G401.6 (cell line): ENCODE results near the gene XPO6.
"Not testable (repeated sequence)": the region's sequence is repeated elsewhere in the genome, so short reads cannot be mapped to it uniquely, and the experiment has no call there.

ENCODE experiments used
- FAIRE-seq: peaks from 2 replicates; lab custom pipeline; 2012; peaks lifted over from hg19 to GRCh38; lab: Jason Lieb, UNC

Gene XPO6, protein sequence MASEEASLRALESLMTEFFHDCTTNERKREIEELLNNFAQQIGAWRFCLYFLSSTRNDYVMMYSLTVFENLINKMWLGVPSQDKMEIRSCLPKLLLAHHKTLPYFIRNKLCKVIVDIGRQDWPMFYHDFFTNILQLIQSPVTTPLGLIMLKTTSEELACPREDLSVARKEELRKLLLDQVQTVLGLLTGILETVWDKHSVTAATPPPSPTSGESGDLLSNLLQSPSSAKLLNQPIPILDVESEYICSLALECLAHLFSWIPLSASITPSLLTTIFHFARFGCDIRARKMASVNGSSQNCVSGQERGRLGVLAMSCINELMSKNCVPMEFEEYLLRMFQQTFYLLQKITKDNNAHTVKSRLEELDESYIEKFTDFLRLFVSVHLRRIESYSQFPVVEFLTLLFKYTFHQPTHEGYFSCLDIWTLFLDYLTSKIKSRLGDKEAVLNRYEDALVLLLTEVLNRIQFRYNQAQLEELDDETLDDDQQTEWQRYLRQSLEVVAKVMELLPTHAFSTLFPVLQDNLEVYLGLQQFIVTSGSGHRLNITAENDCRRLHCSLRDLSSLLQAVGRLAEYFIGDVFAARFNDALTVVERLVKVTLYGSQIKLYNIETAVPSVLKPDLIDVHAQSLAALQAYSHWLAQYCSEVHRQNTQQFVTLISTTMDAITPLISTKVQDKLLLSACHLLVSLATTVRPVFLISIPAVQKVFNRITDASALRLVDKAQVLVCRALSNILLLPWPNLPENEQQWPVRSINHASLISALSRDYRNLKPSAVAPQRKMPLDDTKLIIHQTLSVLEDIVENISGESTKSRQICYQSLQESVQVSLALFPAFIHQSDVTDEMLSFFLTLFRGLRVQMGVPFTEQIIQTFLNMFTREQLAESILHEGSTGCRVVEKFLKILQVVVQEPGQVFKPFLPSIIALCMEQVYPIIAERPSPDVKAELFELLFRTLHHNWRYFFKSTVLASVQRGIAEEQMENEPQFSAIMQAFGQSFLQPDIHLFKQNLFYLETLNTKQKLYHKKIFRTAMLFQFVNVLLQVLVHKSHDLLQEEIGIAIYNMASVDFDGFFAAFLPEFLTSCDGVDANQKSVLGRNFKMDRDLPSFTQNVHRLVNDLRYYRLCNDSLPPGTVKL

DNA sequence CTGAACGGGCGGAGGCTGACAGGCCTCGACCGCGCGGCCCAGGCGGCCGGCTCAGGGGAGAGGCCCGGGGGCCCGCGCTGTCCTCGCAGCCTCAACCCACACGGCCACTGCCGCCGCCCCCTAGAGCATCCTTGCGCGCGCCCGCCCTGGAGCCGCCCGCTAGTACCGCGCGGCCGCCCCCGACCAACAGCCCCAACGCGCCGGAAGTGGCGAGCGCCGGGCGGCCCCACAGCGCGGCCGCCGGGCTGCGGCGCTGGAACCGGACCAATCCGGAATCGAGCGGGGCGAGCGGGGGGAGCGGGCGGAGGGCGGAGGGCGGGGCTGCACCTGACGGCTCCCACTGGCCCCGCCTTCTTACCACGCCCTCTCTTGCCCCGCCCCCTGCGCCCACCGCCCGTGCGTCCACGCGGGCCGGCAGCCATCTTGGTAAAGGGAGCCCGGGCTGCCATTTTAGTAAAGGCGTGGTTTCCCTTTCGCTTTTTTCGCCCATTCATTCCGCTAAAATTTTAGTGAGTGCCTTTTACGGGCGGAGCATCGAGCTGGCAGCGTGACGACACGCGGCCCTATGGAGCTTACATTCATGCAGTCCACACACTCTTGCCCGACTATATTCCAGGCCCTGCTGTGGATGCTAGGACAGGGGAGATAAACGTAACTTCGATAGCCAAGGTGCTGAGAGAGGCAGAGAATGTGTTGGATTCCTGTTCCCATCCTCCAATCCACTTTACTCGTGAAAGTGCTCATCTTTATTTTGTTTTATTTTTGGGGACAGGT, at the start of gene XPO6:
Gene XPO6, minus strand, starts transcription at position 208 of the 774 bp plus-strand sequence. CDS start 597 bp downstream, outside the sequence.
- FAIRE-seq: peak; percentile 83

DNA sequence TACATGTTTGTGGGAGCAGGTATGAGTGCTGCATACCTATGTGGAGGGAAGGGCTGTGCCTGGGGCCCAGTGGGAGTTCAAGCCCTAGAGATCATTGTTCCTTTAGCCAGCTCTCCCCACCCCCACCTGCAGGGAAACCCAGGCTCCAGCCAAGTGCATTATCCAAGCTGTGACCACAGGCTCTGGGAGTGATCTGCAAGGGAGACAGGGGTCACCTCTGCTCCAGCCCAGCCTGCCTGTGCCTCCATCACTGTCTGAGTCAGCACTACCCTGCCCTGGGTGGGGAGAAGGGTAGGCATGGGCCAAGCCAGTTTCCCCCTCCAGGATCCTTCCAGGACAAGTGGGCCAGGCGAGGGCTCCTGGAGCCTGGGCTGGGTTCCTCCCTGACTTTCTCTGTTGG, 48.4 kb upstream of the XPO6 start:
- FAIRE-seq: no peak

DNA sequence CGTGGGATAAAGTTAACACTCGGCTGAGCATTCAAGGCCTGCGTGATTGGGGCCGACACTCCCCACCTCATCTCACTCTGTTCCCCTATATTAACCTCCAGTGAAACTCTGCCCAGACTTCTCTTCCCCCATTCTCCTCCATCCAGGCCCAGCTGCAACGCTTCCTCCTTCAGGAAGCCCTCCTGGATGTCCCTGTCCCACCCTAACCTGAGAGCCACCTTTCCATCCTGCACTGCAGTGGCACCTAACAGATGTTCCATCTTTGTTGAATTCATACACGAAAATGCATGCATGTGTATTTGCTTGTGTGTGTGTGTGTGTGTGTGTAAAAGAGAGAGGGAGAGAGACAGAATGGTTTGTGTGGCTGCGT, 48.0 kb upstream of the XPO6 start:
- FAIRE-seq: no peak

DNA sequence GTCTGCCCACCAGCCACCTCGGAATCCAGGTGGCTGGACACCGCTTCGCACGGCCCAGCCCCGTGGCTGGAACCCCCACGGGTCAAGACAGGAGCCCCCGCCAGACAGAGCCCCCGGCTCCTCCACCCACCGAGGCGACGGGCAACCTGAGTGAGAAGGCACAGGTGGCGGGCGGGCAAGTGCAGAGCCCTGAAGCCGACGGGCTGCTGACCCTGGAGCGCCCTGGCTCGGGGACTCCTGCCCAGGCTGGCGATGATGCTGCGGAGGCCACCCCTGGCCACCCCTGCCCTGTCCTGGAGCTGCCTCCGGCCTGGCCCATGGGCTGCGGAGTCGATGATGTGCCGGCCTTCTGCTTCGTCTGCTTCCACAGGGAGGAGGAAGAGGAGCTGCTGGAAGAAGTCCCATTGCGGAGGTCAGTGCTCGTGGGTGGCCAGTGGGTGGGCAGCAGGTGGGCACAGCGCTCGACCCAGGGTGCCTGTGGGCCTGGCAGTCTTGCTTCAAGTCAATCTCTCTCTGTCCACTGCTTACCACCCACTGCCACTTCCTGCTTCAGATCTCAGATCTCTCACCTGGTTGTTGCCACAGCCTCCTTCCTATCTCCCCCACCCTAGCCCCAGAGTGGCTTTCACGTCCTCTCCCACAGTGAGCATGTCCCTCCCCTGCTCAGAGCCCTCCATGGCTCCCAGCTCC, 47.5 kb upstream of the XPO6 start:
- FAIRE-seq: no peak

DNA sequence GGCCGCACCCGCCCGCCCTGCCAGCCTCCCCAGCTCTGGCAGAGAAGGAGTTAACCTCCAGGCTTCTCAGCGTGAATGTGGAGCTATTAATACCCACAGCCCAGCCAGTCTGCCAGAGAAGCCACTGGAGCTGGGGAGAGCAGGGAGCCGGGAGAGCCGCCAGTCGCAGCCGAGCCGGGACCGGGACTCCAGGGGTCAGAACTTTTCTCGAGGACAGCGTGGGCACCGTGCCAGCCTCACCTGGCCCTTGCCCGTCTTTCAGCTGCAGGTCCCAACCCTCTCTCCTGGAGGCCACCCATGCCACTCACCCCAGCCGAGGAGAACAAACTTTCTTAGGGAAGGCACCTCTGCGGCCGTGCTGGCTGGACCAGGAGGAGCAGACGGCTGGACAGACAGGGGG, 46.8 kb upstream of the XPO6 start:
- no peak for FAIRE-seq

DNA sequence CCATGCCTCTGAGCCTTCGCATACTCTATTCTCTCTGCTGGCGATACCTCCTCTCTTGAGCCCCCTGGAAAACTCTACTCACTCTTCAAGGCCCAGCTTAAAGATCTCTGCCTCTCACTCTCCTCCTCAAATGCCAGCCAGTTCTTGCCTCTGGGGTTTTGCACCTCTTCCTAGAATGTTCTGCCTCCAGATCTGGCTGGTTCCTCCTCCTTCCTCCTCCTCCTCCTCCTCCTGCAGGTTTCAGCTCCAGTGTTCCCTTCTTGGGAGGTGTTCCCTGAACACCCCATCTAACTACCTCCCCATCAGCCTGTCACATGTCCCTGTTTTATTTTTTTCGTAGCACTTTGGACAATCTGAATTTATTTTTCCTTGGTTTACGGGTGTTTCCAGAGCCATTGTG, 45.5 kb upstream of the XPO6 start:
- no peak for FAIRE-seq

DNA sequence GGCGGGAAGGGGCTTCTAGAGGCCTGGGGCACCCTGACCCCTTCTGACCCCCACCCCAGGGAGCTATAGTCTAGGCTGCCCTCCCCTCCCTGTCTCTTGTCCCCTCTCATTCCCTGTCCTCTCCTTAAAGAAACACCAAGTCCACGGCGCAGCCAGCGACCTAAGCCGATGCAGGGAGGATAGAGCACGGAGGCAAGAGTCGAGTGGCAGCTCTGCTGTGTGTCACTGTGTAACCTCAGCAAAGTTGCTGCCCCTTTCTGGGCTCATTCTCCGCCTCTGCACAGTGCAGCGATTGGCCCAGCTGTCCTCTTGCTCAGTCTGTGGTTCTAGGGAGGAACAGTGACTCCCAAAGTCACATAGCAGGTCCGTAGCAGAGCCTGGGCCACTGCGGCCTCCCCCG, 44.1 kb upstream of the XPO6 start:
- no peak for FAIRE-seq

DNA sequence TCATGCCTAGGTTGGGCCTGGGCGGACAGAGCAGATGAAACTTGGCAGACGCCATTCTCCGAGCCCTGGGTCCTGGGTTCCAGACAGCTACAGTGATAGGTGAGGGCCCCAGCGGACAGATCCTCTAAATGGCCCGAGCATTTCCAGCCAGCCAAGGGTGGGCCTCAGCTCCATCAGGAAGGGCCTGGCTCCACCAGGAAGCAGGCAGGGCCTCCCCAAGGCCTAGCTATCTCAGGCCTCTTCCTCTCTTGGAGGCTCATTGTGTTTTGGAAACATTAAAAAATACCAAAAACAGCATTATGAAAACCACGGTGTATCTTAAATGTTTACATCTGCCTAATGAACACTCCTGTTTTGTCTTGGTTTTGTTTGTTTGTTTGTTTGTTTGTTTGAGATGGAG, 42.4 kb upstream of the XPO6 start:
- FAIRE-seq: no peak

DNA sequence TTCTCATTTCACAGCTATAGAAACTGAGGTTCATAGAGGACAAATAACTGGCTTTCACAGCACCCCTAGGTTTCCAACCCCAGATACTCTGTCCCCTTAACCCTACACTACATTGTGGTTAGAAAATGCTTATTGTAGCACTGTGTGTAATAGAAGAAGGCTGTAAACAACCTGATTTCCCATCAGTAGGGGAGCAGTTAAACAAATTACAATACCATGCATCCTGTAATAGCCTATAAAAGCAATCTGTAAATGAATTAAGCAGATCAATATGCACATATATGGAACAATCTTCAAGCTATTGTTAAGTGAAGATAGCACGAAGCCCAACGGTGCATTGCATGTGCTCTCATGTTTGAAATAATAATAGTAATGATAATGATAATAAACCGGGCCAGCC, 39.2 kb upstream of the XPO6 start:
- FAIRE-seq: no peak

DNA sequence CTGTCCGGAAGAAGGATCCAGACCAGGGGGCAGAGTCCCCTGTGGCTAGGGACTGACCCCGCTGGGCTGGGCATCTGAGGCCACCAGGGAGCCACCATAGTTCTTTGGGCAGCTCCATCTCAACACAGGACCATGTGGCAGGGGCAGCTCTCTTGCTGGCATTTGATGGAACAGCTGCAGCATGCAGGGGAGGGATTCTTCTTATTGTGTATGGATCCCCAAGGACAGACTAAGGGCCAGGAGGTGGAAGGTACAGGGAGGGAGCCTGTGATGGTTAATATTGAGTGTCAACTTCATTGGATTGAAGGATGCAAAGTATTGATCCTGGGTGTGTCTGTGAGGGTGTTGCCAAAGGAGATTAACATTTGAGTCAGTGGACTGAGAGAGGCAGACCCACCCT, 37.7 kb upstream of the XPO6 start:
- not testable (repeated sequence) for FAIRE-seq

DNA sequence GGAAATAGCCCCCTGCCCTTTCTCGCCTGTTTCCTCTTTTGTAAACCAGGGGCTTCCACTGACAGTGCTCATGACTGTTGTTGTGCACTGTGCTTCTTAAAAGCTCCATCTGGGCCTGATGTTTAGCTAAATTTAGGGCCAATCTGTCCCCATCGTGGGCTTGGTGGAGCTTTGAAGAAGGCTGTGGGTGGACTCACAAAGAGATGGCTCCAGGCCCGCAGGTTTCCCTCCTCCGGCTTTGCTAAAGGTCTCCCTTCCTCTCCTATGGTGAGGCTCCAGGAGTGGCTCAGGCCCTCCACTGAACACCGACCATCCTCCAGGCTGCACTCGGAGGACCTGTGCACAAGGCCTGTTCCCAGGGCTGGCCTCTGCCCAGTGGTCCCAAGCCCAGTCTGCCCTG, 30.2 kb upstream of the XPO6 start:
- no peak for FAIRE-seq

DNA sequence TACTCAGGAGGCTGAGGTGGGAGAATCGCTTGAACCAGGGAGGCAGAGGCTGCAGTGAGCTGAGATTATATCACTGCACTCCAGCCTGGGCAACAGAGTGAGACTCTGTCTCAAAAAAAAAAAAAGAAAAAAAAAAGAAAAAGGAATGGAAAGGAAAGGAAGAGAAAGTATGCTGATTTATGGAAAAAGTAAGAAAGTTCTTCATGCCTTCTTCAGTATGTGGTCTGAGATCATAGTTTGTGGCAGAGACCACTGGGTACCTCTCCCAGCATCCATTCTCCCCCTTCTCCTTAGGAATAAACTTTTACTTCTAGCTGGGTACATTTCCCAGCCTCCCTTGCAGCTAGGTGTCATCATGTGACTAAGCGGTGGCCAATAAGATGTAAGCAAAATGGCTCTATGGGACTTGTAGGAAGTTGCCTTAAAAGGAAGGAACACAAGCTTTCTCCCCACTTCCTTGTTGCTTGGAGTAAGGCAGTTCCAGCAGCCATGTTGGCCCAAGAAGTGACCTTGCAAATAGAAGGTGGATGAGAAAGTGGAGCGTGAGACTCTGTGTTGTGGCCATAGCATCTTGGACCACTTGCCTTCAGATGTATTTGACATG, 26.1 kb upstream of the XPO6 start:
- FAIRE-seq: no peak

DNA sequence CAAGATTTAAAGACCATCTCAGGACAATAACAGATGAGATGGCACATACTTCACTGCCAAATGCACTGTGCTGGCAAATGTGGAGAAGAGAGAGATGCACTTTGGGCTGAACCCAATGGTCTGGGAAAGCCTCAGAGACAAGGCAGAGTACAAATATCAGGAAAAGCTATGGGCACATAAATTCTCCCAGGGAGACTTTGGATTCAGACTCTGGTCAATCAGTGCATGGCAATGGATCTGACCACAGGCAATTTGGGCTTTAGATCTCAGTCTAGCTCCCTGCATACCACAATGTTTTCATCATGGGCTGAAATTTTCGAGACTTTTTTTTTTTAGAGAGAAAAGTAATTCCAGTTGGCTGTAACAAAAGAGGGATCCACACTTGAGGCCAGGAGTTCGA, 20.0 kb upstream of the XPO6 start:
- FAIRE-seq: no peak

DNA sequence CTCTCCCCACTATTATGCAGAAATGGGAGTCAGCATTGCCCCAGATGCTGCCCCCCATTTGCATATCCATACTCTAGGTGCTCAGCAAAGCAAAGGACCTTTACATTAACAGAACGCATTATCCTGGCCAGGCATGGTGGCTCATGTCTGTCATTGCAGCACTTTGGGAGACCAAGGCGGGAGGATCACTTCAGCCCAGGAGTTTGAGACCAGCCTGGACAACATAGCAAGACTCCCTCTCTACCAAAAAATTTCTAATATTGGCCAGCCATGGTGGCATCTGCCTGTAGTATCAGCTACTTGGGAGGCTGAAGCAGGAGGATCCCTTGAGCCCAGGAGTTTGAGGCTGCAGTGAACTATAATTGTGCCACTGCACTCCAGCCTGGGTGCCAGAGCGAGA, 12.1 kb upstream of the XPO6 start:
- FAIRE-seq: not testable (repeated sequence)

DNA sequence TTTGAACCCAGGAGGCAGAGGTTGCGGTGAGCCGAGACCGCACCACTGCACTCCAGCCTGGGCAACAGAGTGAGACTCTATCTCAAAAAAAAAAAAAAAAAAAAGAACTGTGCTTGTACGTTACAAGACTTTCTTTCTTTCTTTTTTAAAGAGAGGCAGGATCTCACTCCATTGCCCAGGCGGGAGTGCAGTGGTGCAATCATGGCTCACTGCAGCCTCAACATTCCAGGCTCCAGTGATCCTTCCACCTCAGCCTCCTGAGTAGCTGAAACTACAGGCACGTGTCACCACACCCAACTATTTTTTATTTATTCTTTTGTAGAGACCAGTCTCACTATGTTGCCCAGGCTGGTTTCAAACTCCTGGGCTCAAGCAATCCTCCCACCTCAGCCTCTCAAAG, 8.0 kb upstream of the XPO6 start:
- FAIRE-seq: not testable (repeated sequence)

DNA sequence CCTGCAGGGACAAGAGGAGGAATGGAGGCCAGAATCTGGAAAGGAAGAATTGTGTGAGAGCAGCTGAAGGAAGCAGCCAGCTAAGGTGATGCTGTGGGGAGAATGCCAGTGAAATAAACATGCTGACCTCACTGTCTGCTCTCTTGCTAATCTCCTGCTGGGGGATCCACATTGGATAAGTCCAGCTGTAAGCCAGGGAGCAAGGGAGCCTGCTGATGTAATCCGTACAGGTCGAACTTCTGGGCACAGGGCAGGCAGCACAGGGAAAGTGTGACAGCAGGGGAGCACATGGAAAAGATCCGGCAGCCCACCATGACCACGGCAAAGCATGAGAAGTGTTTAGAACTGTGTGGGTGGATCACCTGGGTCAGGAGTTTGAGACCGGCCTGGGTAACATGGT, 7.5 kb upstream of the XPO6 start:
- no peak for FAIRE-seq

DNA sequence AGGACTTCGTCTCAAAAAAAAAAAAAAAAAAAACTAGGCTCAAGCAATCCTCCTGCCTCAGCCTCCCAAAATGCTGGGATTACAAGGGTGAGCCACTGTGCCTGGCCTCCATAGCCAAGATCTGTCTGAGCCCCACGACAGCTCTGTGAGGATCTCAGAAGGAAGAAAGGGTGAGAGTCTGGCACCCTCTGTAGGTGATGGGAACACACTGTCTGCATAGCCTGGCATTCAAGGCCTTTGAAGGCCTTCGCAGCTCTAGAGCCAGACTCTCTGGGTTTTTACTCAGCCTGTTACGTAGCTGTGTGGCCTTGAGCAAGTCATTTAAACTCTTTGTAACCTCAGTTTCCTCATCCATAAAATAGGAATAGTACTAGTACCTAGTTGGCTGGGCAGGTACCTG, 6.3 kb upstream of the XPO6 start:
- no peak for FAIRE-seq

DNA sequence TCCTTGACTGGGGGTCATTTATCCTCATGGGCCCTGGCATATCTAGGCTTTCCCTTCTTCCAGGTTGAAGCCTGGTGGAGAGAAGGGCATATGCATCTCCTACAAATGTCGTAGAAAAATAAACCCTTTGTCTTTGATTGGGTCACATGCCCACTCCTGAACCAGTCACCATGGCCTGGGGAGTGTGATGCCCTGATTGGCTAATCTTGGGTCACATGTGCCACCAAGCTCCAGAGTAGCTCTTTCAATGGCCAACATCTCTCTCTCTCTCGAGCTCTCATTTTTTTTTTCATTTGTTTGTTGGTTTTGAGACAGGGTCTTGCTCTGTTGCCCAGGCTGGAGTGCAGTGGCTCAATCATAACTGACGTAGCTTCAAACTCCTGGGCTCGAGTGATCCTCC, 5.6 kb upstream of the XPO6 start:
- FAIRE-seq: no peak

DNA sequence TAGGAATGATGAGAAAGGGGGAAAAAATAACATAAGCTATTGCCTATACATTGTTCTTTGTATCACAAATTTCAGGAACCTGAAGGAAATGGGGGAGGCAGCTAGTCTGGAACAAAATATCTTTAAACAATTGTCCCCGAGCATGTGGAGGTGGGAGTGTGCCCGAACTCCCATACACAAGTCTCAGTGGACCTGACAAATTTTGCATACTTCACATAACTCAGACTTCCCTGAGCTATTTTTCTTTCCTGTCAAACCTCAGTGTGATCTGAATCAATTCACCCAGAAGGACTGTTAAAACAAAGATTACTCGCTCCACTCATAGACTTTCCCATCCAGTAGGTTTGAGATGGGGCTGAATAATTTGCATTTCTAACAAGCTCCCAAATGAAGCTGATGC, 1.6 kb upstream of the XPO6 start:
- no peak for FAIRE-seq

DNA sequence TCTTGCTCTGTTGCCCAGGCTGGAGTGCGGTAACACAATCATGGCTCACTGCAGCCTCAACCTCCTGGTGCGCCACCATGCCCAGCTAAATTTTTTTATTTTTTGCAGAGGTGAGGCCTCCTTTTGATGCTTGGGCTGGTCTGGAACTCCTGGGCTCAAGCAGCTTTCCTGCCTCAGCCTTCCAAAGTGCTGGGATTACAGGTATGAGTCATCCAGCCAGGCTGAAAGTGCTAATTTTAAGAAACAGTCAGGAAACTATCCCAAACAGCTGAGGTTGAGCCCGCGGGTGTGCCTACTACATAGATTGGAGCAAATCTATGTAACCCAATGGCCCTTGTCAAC, 738 bp upstream of the XPO6 start:
- no peak for FAIRE-seq

DNA sequence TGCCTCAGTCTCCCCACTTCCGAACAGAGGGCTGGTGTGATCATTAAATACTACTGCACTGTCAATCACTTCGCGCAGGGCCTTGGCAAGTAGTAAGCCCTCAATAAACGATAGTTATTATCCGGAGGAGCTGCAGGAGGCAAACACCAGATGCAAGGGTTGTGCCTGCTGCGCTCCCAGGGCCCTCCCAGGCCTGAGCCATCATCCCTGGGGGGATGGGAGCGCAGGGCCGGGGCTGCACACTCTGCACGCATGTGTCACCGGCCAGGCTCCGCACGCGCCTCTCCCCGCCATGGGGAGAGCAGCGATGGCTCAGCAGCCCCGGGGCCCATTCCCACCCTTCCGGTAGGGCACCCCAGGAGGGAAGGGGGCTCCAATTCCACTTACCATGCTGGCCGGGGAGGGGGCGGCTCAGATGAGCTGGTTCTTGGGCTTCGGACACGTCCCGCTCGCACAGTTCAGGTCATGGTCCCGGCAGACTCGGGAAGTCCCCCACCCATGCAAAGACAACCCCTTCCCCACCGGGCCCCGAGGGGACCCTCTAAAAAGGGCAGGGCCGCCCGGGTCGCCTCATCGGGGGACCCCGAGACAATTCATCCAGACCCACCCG, 681 bp downstream of the XPO6 start:
- FAIRE-seq: no peak
